ENCODE measurements around the gene SENP6. TPM values are rescaled to one million over a fixed set of nuclear protein-coding genes. Genes with fewer than 3 reads are reported as not detected.
"Not testable (repeated sequence)": the region's sequence is repeated elsewhere in the genome, so short reads cannot be mapped to it uniquely, and the experiment has no call there.

SENP6 gene
- total RNA-seq, 4 donors from 2014 or later, result 50.3 to 67.9 (median 57.6) TPM

- H3K9me3 ChIP-seq, result no peaks in the 10 kb centered on the region
- no peaks in the 10 kb centered on the region for H3K4me1 ChIP-seq
- H3K27ac ChIP-seq, result no peak overlapping the region
- ATAC-seq, result no peak
- no peak for TF ChIP-seq POLR2A (IDR thresholded peaks at IDR 0.05)
- TF ChIP-seq CTCF (IDR thresholded peaks at IDR 0.05 in 4 of 5, conservative IDR thresholded peaks at IDR 0.05 in 1 of 5), result no peak
- intact Hi-C loops (cut with DNase I; ENCODE audit: low total_unique reads) (no loop called here), in situ Hi-C loops (cut with MboI; ENCODE audit: low sequenced_read_pairs in 4 of 4) (no loop called here)
- no peak overlapping the region for H3K4me3 ChIP-seq
- H3K36me3 ChIP-seq, result no peaks in the 10 kb centered on the region
- no peak for DNase-seq
- no peaks in the 10 kb centered on the region for H3K27me3 ChIP-seq
These were observed 21.7 kb upstream of the SENP6 start for GRCh38 chr6:75579951-75580350.

DNA sequence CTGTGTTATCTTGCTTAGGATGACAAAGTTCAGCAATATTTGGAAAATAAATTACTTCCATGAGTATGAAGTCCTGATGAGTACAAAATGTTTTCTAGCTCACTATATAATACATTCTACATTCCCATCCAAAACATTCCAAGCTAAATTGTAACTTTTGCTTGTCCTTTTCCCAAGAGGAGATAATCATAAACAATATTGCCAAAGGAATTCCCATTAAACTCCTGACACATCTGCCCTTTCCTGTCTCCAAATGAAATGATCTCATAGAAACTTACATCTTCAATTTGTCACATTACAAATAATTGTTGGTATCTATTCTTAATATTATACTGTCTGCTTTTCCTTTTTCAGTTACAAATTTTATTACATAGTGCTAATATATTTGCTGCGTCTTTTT, 20.4 kb upstream of the SENP6 start:
- no peak for DNase-seq
- ATAC-seq, result no peak
- no peak for TF ChIP-seq POLR2A (IDR thresholded peaks at IDR 0.05)
- in situ Hi-C loops (cut with MboI; ENCODE audit: low sequenced_read_pairs in 4 of 4), result no loop called here
- no peaks in the 10 kb centered on the region for H3K4me1 ChIP-seq
- H3K27ac ChIP-seq, result no peak overlapping the region
- no peak overlapping the region for H3K4me3 ChIP-seq
- no peaks in the 10 kb centered on the region for H3K27me3 ChIP-seq
- intact Hi-C loops (cut with DNase I; ENCODE audit: low total_unique reads), result no loop called here
- no peaks in the 10 kb centered on the region for H3K9me3 ChIP-seq
- no peaks in the 10 kb centered on the region for H3K36me3 ChIP-seq

- H3K9me3 ChIP-seq; intact Hi-C loops (cut with DNase I; ENCODE audit: low total_unique reads); H3K27me3 ChIP-seq; H3K4me1 ChIP-seq; H3K4me3 ChIP-seq; H3K27ac ChIP-seq; DNase-seq; H3K36me3 ChIP-seq; in situ Hi-C loops (cut with MboI; ENCODE audit: low sequenced_read_pairs in 4 of 4); ATAC-seq: not testable (repeated sequence)
These were observed 17.1 kb upstream of the SENP6 start for GRCh38 chr6:75584552-75584951.

- no peaks in the 10 kb centered on the region for H3K27me3 ChIP-seq
- in situ Hi-C loops (cut with MboI; ENCODE audit: low sequenced_read_pairs in 4 of 4), result no loop called here
These were observed 12.7 kb upstream of the SENP6 start for GRCh38 chr6:75588948-75589347.

GRCh38 chr6:75590370-75590769, 11.3 kb upstream of the SENP6 start:
- Histone ChIP-seq H3K4me3 (no peak overlapping the region), H3K27me3 (no peaks in the 10 kb centered on the region), H3K4me1 (no peaks in the 10 kb centered on the region), H3K9me3 (no peaks in the 10 kb centered on the region), H3K27ac (no peak overlapping the region), H3K36me3 (no peaks in the 10 kb centered on the region)
- TF ChIP-seq POLR2A (IDR thresholded peaks at IDR 0.05), result no peak
- no peak for TF ChIP-seq CTCF (IDR thresholded peaks at IDR 0.05 in 4 of 5, conservative IDR thresholded peaks at IDR 0.05 in 1 of 5)
- ATAC-seq, result no peak
- DNase-seq, result no peak
- intact Hi-C loops (cut with DNase I; ENCODE audit: low total_unique reads), result no loop called here
- in situ Hi-C loops (cut with MboI; ENCODE audit: low sequenced_read_pairs in 4 of 4), result no loop called here

More at GRCh38 chr6:75588948-75589347, 12.7 kb upstream of the SENP6 start:
- intact Hi-C loops (cut with DNase I; ENCODE audit: low total_unique reads), result no loop called here
- Histone ChIP-seq H3K36me3 (no peaks in the 10 kb centered on the region), H3K4me3 (no peak overlapping the region), H3K4me1 (no peaks in the 10 kb centered on the region), H3K27ac (no peak overlapping the region), H3K9me3 (no peaks in the 10 kb centered on the region)
- no peak for DNase-seq
- no peak for ATAC-seq
- TF ChIP-seq CTCF (IDR thresholded peaks at IDR 0.05 in 4 of 5, conservative IDR thresholded peaks at IDR 0.05 in 1 of 5), result no peak
- no peak for TF ChIP-seq POLR2A (IDR thresholded peaks at IDR 0.05)

DNA sequence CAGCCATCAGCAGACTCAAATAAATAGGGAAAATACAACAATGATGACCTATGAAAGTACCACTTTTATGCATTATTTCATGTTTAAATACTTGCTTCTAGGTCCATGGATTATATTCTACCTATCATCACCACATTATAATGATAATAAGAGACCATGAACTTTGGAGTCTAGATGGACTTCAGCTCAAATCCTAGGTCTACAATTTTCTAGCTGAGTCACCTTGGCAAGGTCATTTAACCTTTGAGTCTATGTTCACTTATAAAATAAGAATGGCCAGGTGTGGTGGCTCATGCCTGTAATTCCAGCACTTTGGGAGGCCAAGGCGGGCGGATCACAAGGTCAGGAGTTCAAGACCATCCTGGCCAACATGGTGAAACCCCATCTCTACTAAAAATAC, 5.3 kb upstream of the SENP6 start:
- H3K4me1 ChIP-seq; DNase-seq; H3K4me3 ChIP-seq; H3K9me3 ChIP-seq; H3K27me3 ChIP-seq; intact Hi-C loops (cut with DNase I; ENCODE audit: low total_unique reads); H3K27ac ChIP-seq; H3K36me3 ChIP-seq; in situ Hi-C loops (cut with MboI; ENCODE audit: low sequenced_read_pairs in 4 of 4); ATAC-seq: not testable (repeated sequence)

Measured in gastrocnemius medialis (tissue), 4 donors.